Measurements from ENCODE around the gene TSTD2.
A peak's percentile ranks its signal among the peaks of the same experiment; 100 is the strongest.
"Not testable (repeated sequence)": the region's sequence is repeated elsewhere in the genome, so short reads cannot be mapped to it uniquely, and the experiment has no call there.

TSTD2 gene

DNA sequence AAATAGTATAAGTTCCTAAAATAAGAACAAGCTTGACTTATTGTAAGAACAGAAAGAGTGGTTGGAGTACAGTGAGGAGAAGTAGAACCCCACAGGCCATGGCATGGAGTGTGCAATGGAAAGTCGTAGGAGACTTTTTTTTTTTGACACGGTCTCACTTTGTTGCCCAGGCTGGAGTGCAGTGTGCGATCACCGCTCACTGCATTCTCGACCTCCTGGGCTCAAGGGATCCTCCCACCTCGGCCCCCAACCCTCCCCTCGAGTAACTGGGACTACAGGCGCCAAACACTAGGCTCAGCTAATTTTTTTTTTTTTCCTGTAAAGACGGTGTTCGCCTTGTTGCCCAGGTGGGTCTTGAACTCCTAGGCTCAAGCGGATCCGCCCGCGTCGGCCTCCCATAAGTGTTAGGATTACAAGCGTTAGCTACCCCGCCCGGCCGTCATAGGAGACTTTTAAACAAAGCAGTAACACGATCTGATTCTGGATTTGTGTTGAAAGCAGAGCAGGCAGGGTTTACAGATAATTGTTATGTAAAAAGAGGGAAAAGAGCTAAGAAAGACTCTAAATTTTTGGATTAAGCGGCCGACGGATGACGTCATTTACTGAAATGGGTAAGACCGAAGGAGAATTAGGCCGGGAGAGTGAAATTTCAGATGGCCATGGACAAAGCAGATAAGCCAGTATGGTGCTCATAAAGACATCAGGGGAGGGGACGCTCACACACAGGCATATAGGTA, 752 bp downstream of the TSTD2 start:
- peak overlapping the region; percentile 83 for H3K4me3 ChIP-seq (ENCODE audit: low read depth, low read length)
- H3K27me3 ChIP-seq (ENCODE audit: insufficient read depth, low read length): no peaks in the 10 kb centered on the region
- H3K4me1 ChIP-seq (ENCODE audit: control insufficient read depth, insufficient read depth, low read length, unreplicated experiment): peaks cover 33% of the 10 kb centered on the region
- no peaks in the 10 kb centered on the region for H3K36me3 ChIP-seq (ENCODE audit: insufficient read depth, low read length)
- peak overlapping the region; percentile 99 for H3K27ac ChIP-seq (ENCODE audit: low read depth, low read length)
- H2AFZ ChIP-seq (ENCODE audit: low read length, unreplicated experiment): peak overlapping the region; percentile 66
- H3K79me2 ChIP-seq (ENCODE audit: control insufficient read depth, insufficient read depth, low read length, unreplicated experiment): peaks cover 78% of the 10 kb centered on the region

DNA sequence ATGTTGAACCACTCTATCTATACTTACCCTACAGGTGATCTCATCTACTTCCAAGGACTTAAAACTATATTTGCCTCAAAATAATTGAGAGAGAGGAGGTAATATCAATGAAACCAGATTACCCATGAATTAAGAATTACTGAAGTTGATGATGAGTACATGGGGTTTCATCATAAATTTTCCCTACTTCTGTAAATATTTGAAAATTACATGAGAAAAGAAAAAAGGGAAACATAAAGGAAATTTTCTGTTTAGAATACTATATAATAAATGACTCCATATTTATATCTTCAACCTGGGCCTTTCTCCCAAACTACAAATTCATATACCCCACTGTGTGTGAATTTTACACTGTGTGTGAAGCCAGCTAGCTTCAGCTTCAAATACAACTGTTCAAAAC, 2.6 kb downstream of the TSTD2 start:
- Histone ChIP-seq H3K4me3 (ENCODE audit: low read depth, low read length) (no peak overlapping the region), H3K27me3 (ENCODE audit: insufficient read depth, low read length) (no peaks in the 10 kb centered on the region), H2AFZ (ENCODE audit: low read length, unreplicated experiment) (no peak overlapping the region), H3K4me1 (ENCODE audit: control insufficient read depth, insufficient read depth, low read length, unreplicated experiment) (peaks cover 24% of the 10 kb centered on the region), H3K36me3 (ENCODE audit: insufficient read depth, low read length) (peaks cover under 1% of the 10 kb centered on the region; the same call in 1 of the 2 replicates), H3K79me2 (ENCODE audit: control insufficient read depth, insufficient read depth, low read length, unreplicated experiment) (peaks cover 69% of the 10 kb centered on the region), H3K27ac (ENCODE audit: low read depth, low read length) (no peak overlapping the region)

DNA sequence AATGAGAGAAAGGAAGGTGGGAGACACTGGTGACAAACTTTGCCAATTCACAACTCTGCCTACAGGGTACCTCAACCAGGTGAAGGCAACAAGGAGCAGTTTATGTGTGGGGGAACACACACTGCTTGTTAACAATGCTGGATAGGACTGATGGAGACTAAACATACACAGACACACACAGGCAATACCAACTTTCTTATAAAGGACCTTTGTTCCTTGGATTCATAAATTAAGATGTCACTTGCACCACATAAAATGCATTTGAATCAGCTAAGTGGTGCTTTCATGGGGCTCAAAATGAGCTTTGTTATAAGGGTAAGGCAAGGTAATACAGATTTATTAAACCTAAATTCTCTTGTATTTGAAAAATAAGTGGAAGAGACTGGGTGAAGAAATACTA, 4.0 kb downstream of the TSTD2 start:
- no peak overlapping the region for H3K27ac ChIP-seq (ENCODE audit: low read depth, low read length)
- no peaks in the 10 kb centered on the region for H3K27me3 ChIP-seq (ENCODE audit: insufficient read depth, low read length)
- H2AFZ ChIP-seq (ENCODE audit: low read length, unreplicated experiment): no peak overlapping the region
- H3K79me2 ChIP-seq (ENCODE audit: control insufficient read depth, insufficient read depth, low read length, unreplicated experiment): peaks cover 55% of the 10 kb centered on the region
- peaks cover 15% of the 10 kb centered on the region; the same call in 1 of the 2 replicates for H3K36me3 ChIP-seq (ENCODE audit: insufficient read depth, low read length)
- H3K4me1 ChIP-seq (ENCODE audit: control insufficient read depth, insufficient read depth, low read length, unreplicated experiment): peaks cover 16% of the 10 kb centered on the region
- no peak overlapping the region for H3K4me3 ChIP-seq (ENCODE audit: low read depth, low read length)

DNA sequence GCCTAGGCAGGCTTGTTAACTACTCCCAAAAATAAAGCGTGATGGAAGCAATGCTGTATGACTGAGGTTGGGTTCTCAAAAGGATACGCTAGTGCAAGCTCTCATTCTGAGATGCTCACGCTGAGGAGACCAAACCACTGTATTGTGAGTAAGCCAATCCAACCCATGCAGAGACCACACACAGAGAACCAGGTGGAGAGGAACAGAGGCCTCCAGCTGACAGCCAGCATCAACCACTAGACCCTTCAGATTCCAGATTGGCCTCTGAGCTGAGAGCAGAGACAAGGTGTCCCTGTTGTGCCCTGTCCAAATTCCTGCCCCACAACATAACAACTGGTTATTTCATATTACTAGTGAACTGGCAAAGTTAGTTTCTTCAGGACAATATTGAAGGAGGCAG, 4.5 kb downstream of the TSTD2 start:
- Histone ChIP-seq H3K79me2 (ENCODE audit: control insufficient read depth, insufficient read depth, low read length, unreplicated experiment) (peaks cover 51% of the 10 kb centered on the region), H3K36me3 (ENCODE audit: insufficient read depth, low read length) (peaks cover 17% of the 10 kb centered on the region; the same call in 1 of the 2 replicates), H3K4me3 (ENCODE audit: low read depth, low read length) (no peak overlapping the region)

DNA sequence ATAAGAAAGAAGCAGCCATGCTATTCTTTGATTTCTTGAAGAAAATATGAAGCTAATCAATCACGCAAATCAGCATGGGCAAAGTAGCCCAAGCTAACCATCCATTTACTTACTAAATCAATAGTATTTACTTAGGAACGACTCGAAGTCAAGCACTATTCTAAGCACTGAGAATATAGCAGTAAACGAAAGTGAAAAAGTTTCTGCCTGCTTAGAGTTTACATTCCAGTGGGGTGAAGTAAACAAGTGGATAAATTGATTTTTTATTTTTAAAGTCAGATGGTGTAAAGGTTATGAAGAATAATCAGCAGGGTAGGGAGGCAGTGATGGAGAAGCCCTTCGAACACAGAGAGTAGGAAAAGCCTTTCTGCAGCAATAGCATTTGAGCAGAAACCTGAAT, 5.5 kb downstream of the TSTD2 start:
- Histone ChIP-seq H2AFZ (ENCODE audit: low read length, unreplicated experiment) (peak overlapping the region; percentile 15), H3K4me1 (ENCODE audit: control insufficient read depth, insufficient read depth, low read length, unreplicated experiment) (peaks cover 16% of the 10 kb centered on the region), H3K27ac (ENCODE audit: low read depth, low read length) (no peak overlapping the region), H3K79me2 (ENCODE audit: control insufficient read depth, insufficient read depth, low read length, unreplicated experiment) (peaks cover 51% of the 10 kb centered on the region), H3K27me3 (ENCODE audit: insufficient read depth, low read length) (no peaks in the 10 kb centered on the region), H3K36me3 (ENCODE audit: insufficient read depth, low read length) (peaks cover 17% of the 10 kb centered on the region; the same call in 1 of the 2 replicates), H3K4me3 (ENCODE audit: low read depth, low read length) (peak overlapping the region; percentile 38)

More for the DNA sequence above, 4.5 kb downstream of the TSTD2 start:
- H3K27me3 ChIP-seq (ENCODE audit: insufficient read depth, low read length): no peaks in the 10 kb centered on the region
- H3K27ac ChIP-seq (ENCODE audit: low read depth, low read length): no peak overlapping the region
- peaks cover 16% of the 10 kb centered on the region for H3K4me1 ChIP-seq (ENCODE audit: control insufficient read depth, insufficient read depth, low read length, unreplicated experiment)
- H2AFZ ChIP-seq (ENCODE audit: low read length, unreplicated experiment): no peak overlapping the region

DNA sequence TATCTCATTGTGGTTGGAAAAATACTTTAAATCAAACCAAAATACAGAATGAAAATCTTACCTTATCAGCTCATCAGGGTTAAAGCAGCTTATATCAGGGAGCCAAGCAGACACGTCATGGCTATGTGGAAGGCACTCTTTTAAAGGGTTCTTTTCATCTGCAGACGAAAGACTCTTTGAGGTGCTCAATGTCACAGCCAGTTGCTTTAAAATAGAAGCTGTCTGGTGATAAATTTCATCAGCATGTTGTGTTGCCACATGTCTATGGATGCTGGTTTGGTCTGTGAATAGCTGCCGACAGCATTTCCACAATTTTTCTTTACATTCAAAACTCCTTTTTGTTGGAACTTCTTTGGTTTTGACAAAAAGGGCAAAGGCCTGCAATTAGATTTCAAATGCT, 7.5 kb downstream of the TSTD2 start:
- Histone ChIP-seq H3K36me3 (ENCODE audit: insufficient read depth, low read length) (peaks cover 17% of the 10 kb centered on the region; the same call in 1 of the 2 replicates), H2AFZ (ENCODE audit: low read length, unreplicated experiment) (no peak overlapping the region), H3K79me2 (ENCODE audit: control insufficient read depth, insufficient read depth, low read length, unreplicated experiment) (peaks cover 34% of the 10 kb centered on the region), H3K27me3 (ENCODE audit: insufficient read depth, low read length) (no peaks in the 10 kb centered on the region), H3K4me1 (ENCODE audit: control insufficient read depth, insufficient read depth, low read length, unreplicated experiment) (peaks cover 13% of the 10 kb centered on the region), H3K4me3 (ENCODE audit: low read depth, low read length) (no peak overlapping the region), H3K27ac (ENCODE audit: low read depth, low read length) (no peak overlapping the region)

DNA sequence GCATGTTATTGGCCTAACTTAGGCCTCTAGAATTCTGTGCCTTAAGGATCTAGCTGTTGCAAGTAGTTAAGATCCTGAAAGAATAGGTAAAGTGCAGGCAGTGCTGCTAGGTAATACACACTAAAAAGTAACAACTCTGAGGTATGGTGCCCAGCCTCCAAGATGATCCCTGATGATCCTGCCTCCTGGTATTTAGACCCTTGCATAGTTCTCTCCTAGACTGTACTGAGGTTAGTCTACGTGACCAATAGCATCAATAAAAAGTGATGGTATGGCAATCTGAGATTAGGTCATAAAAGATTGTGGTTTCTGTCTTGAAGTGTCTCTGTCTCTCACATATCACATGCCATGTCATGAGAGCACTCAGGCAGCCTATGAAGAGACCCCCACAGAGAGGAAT, 9.2 kb downstream of the TSTD2 start:
- Histone ChIP-seq H3K27me3 (ENCODE audit: insufficient read depth, low read length) (no peaks in the 10 kb centered on the region), H3K27ac (ENCODE audit: low read depth, low read length) (no peak overlapping the region), H3K4me3 (ENCODE audit: low read depth, low read length) (no peak overlapping the region), H2AFZ (ENCODE audit: low read length, unreplicated experiment) (no peak overlapping the region), H3K4me1 (ENCODE audit: control insufficient read depth, insufficient read depth, low read length, unreplicated experiment) (peaks cover 13% of the 10 kb centered on the region), H3K36me3 (ENCODE audit: insufficient read depth, low read length) (peaks cover 17% of the 10 kb centered on the region; the same call in 1 of the 2 replicates), H3K79me2 (ENCODE audit: control insufficient read depth, insufficient read depth, low read length, unreplicated experiment) (peaks cover 18% of the 10 kb centered on the region)

DNA sequence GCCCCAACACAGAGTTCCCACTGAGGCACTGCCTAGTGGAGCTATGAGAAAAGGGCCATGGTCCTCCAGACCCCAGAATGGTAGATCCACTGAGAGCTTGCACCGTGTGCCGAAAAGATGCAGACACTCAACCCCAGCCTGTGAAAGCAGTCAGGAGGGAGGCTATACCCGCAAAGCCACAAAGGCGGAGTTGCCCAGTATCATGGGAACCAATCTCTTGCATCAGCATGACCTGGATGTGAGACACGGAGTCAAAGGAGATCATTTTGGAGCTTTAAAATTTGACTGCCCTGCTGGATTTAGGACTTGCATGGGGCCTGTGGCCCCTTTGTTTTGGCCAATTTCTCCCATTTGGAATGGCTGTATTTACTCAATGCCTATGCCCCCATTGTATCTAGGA, 10.7 kb downstream of the TSTD2 start:
- H3K27me3 ChIP-seq (ENCODE audit: insufficient read depth, low read length); H2AFZ ChIP-seq (ENCODE audit: low read length, unreplicated experiment); H3K79me2 ChIP-seq (ENCODE audit: control insufficient read depth, insufficient read depth, low read length, unreplicated experiment); H3K4me1 ChIP-seq (ENCODE audit: control insufficient read depth, insufficient read depth, low read length, unreplicated experiment); H3K4me3 ChIP-seq (ENCODE audit: low read depth, low read length); H3K27ac ChIP-seq (ENCODE audit: low read depth, low read length): not testable (repeated sequence)
- H3K36me3 ChIP-seq (ENCODE audit: insufficient read depth, low read length): peaks cover 17% of the 10 kb centered on the region; the same call in 1 of the 2 replicates

DNA sequence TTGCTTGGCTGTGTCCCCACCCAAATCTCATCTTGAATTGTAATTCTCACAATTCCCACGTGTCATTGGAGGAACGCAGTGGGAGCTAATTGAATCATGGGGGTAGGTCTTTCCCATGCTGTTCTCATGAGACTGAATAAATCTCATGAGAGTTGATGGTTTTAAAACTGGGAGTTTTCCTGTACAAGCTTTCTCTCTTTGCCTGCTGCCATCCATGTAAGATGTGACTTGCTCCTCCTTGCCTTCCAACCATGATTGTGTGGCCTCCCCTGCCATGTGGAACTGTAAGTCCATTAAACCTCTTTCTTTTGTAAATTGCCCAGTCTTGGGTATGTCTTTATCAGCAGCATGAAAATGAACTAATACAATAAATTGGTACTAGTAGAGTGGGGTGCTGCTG, 13.1 kb downstream of the TSTD2 start:
- not testable (repeated sequence) for H3K27ac ChIP-seq (ENCODE audit: low read depth, low read length); H3K4me1 ChIP-seq (ENCODE audit: control insufficient read depth, insufficient read depth, low read length, unreplicated experiment); H2AFZ ChIP-seq (ENCODE audit: low read length, unreplicated experiment); H3K79me2 ChIP-seq (ENCODE audit: control insufficient read depth, insufficient read depth, low read length, unreplicated experiment); H3K27me3 ChIP-seq (ENCODE audit: insufficient read depth, low read length); H3K4me3 ChIP-seq (ENCODE audit: low read depth, low read length)
- peaks cover 11% of the 10 kb centered on the region; the same call in 1 of the 2 replicates for H3K36me3 ChIP-seq (ENCODE audit: insufficient read depth, low read length)

DNA sequence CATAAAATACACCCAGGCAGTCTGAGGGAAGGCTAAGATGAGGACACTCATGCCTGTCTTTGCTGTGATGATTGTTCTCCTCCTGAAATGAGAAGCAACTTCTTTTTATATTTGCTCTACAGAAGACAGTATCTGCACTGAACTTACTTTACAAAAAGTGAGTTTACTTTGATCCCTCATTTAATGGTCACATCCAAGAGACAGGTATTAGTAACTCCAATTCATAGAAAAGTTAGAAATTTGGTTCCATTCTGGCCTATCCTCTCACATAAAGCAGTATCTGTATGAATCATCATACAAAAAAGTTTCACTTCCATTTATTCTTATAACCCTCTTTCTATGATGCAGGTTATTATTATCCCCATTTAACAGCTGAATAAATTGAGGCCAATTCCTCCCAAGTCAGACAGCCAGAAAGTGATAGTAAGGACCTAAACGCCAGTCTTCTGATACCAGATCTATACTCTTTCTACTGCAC, 15.2 kb downstream of the TSTD2 start:
- Histone ChIP-seq H3K4me3 (ENCODE audit: low read depth, low read length) (no peak overlapping the region), H3K27me3 (ENCODE audit: insufficient read depth, low read length) (no peaks in the 10 kb centered on the region), H2AFZ (ENCODE audit: low read length, unreplicated experiment) (no peak overlapping the region), H3K79me2 (ENCODE audit: control insufficient read depth, insufficient read depth, low read length, unreplicated experiment) (no peaks in the 10 kb centered on the region), H3K27ac (ENCODE audit: low read depth, low read length) (no peak overlapping the region), H3K36me3 (ENCODE audit: insufficient read depth, low read length) (no peaks in the 10 kb centered on the region), H3K4me1 (ENCODE audit: control insufficient read depth, insufficient read depth, low read length, unreplicated experiment) (no peaks in the 10 kb centered on the region)

DNA sequence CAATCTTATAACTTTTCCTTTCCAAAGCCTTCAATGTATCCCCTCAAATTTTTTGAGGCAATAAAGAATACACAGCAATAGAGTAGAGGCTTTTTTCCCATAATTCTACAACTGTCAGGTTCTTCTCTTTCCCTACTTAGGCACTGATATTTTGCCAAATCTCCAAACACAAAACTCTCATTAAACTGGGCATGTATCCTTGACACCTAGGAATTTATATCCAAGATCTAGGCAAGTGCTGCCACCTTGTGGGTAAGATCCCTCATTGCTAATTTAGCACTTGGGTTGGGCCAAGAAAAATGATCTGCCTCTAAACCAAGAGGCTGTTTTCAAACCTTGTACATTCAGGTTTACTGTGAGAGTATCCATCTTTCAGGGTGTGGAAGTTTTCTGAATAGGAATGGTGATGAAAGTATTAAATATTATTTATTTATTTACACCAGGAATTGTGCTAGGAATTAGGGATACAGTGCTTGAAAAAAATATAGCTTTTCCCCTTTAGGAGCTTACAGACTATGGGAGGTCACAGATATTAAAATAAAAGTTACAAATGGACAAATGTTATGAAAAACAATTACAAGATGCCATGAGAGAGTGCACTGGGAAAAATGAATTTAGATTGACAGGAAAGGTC, 17.6 kb downstream of the TSTD2 start:
- peaks cover under 1% of the 10 kb centered on the region; the same call in 1 of the 2 replicates for H3K36me3 ChIP-seq (ENCODE audit: insufficient read depth, low read length)
- H3K27me3 ChIP-seq (ENCODE audit: insufficient read depth, low read length): no peaks in the 10 kb centered on the region
- H3K79me2 ChIP-seq (ENCODE audit: control insufficient read depth, insufficient read depth, low read length, unreplicated experiment): no peaks in the 10 kb centered on the region
- H2AFZ ChIP-seq (ENCODE audit: low read length, unreplicated experiment): no peak overlapping the region
- H3K27ac ChIP-seq (ENCODE audit: low read depth, low read length): no peak overlapping the region
- H3K4me1 ChIP-seq (ENCODE audit: control insufficient read depth, insufficient read depth, low read length, unreplicated experiment): no peaks in the 10 kb centered on the region
- no peak overlapping the region for H3K4me3 ChIP-seq (ENCODE audit: low read depth, low read length)
